Measurements from ENCODE around the gene PAPPA. TPM values are rescaled to one million over a fixed set of nuclear protein-coding genes. Genes with fewer than 3 reads are reported as not detected.

The PAPPA gene
- total RNA-seq, 2 experiments from 2014 or later = not detected

DNA sequence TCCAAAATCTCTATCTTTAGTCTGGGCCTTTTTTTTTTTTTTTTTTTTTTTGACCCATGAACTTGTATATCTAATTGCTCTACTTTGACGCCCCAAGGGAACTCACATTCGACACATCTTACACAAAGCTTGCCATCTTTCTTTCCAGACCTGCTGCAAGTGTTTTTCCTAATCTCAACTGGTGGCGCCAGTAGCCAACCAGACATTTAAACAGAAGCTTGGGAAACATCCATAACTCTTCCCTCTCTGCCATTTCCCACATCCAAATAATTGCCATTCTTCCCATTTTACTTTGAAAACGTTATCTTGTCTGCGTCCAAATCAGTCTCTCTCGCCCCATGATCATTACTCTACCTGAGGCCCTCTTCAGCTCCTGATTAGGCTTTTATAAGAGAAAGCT lies 130.9 kb downstream of the PAPPA start:
- DNase-seq (ENCODE audit: low spot score) = no peak
- intact Hi-C loops (cut with micrococcal nuclease; ENCODE audit: unreplicated experiment) = no loop called here
- Histone ChIP-seq H4K20me1 (ENCODE audit: insufficient read depth, low read length) (no peaks in the 10 kb centered on the region), H2AFZ (ENCODE audit: low read length) (no peak overlapping the region), H3K9me3 (ENCODE audit: low read length) (no peaks in the 10 kb centered on the region), H3K9me2 (ENCODE audit: insufficient read depth, low read length) (no peaks in the 10 kb centered on the region), H3K4me3 (ENCODE audit: low read depth, low read length, poor library complexity, severe bottlenecking) (no peak overlapping the region), H3K4me1 (ENCODE audit: insufficient read depth, low read length, poor library complexity, severe bottlenecking) (no peaks in the 10 kb centered on the region), H3K4me2 (ENCODE audit: low read length) (no peak overlapping the region), H3K27ac (ENCODE audit: low read depth, low read length, poor library complexity, severe bottlenecking) (no peak overlapping the region), H3K79me2 (ENCODE audit: insufficient read depth, low read depth, low read length) (no peaks in the 10 kb centered on the region), H3K36me3 (ENCODE audit: insufficient read depth, low read length) (no peaks in the 10 kb centered on the region)
- POLR2A ChIA-PET = no interaction called here
- TF ChIP-seq EZH2phosphoT487 (IDR thresholded peaks at IDR 0.05; ENCODE audit: borderline replicate concordance, low read depth, low read length) = no peak
- TF ChIP-seq, protein P1, sequence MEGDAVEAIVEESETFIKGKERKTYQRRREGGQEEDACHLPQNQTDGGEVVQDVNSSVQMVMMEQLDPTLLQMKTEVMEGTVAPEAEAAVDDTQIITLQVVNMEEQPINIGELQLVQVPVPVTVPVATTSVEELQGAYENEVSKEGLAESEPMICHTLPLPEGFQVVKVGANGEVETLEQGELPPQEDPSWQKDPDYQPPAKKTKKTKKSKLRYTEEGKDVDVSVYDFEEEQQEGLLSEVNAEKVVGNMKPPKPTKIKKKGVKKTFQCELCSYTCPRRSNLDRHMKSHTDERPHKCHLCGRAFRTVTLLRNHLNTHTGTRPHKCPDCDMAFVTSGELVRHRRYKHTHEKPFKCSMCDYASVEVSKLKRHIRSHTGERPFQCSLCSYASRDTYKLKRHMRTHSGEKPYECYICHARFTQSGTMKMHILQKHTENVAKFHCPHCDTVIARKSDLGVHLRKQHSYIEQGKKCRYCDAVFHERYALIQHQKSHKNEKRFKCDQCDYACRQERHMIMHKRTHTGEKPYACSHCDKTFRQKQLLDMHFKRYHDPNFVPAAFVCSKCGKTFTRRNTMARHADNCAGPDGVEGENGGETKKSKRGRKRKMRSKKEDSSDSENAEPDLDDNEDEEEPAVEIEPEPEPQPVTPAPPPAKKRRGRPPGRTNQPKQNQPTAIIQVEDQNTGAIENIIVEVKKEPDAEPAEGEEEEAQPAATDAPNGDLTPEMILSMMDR (conservative IDR thresholded peaks at IDR 0.05; ENCODE audit: low read length) = no peak
- BruUV-seq (replicated peaks) = no TSS peak
- CTCF ChIA-PET (ENCODE audit: unreplicated experiment) = no interaction called here

DNA sequence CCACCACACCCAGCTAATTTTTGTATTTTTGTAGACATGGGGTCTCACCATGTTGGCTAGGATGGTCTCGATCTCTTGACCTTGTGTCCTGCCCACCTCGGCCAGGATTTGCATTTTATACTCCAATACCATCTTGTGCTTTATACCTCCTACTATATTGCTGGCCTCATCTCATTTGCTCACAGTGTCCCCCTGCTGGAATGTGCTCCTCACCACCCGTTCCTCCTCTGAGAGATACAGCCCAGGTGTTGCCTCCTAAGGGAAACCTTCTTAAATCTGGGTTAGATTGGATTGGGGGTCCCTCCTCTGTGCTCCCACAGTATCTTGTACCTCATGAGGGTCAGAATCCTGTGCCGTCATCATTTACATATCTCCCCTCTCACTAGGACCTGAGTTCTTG lies 131.7 kb downstream of the PAPPA start:
- no peaks in the 10 kb centered on the region for H4K20me1 ChIP-seq (ENCODE audit: insufficient read depth, low read length)
- BruUV-seq (replicated peaks) = no TSS peak
- no peaks in the 10 kb centered on the region for H3K4me1 ChIP-seq (ENCODE audit: insufficient read depth, low read length, poor library complexity, severe bottlenecking)
- no peaks in the 10 kb centered on the region for H3K36me3 ChIP-seq (ENCODE audit: insufficient read depth, low read length)
- no peaks in the 10 kb centered on the region for H3K9me2 ChIP-seq (ENCODE audit: insufficient read depth, low read length)
- no peaks in the 10 kb centered on the region for H3K79me2 ChIP-seq (ENCODE audit: insufficient read depth, low read depth, low read length)
- H3K9me3 ChIP-seq (ENCODE audit: low read length) = no peaks in the 10 kb centered on the region
- ChIA-PET CTCF (ENCODE audit: unreplicated experiment) (no interaction called here), POLR2A (no interaction called here)
- no peak overlapping the region for H3K4me3 ChIP-seq (ENCODE audit: low read depth, low read length, poor library complexity, severe bottlenecking)
- DNase-seq (ENCODE audit: low spot score) = no peak
- intact Hi-C loops (cut with micrococcal nuclease; ENCODE audit: unreplicated experiment) = no loop called here
- H3K27ac ChIP-seq (ENCODE audit: low read depth, low read length, poor library complexity, severe bottlenecking) = no peak overlapping the region
- H3K4me2 ChIP-seq (ENCODE audit: low read length) = no peak overlapping the region
- no peak for TF ChIP-seq EZH2phosphoT487 (IDR thresholded peaks at IDR 0.05; ENCODE audit: borderline replicate concordance, low read depth, low read length)
- TF ChIP-seq, protein P1 (conservative IDR thresholded peaks at IDR 0.05; ENCODE audit: low read length) = no peak
- no peak overlapping the region for H2AFZ ChIP-seq (ENCODE audit: low read length)

DNA sequence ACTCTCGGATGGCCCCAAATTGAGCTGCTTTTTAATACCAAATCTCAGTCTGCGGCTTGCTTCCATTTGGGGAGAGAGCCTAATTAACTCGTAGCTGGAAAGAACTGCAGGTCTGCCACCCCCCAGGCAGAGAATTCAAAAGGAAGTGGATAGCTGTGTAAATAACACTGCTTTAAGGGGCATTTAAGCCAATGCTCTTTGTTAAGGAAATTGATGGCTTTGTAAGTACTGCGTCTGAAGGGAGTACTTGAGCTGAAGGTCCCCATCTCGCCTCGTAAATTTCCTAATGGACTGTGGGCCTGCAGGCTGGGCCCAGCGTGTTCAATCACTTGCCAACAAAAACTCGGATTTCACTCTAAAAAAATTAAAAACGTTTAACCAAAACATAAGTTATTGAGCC lies 132.7 kb downstream of the PAPPA start:
- H3K79me2 ChIP-seq (ENCODE audit: insufficient read depth, low read depth, low read length) = no peaks in the 10 kb centered on the region
- DNase-seq (ENCODE audit: low spot score) = no peak
- no peak overlapping the region for H3K27ac ChIP-seq (ENCODE audit: low read depth, low read length, poor library complexity, severe bottlenecking)
- H2AFZ ChIP-seq (ENCODE audit: low read length) = no peak overlapping the region
- H3K9me3 ChIP-seq (ENCODE audit: low read length) = no peaks in the 10 kb centered on the region
- TF ChIP-seq, protein P1 (conservative IDR thresholded peaks at IDR 0.05; ENCODE audit: low read length) = no peak
- no peak for TF ChIP-seq EZH2phosphoT487 (IDR thresholded peaks at IDR 0.05; ENCODE audit: borderline replicate concordance, low read depth, low read length)
- no peaks in the 10 kb centered on the region for H4K20me1 ChIP-seq (ENCODE audit: insufficient read depth, low read length)
- no peaks in the 10 kb centered on the region for H3K36me3 ChIP-seq (ENCODE audit: insufficient read depth, low read length)
- no TSS peak for BruUV-seq (replicated peaks)
- H3K9me2 ChIP-seq (ENCODE audit: insufficient read depth, low read length) = no peaks in the 10 kb centered on the region
- intact Hi-C loops (cut with micrococcal nuclease; ENCODE audit: unreplicated experiment) = no loop called here
- H3K4me2 ChIP-seq (ENCODE audit: low read length) = no peak overlapping the region
- ChIA-PET CTCF (ENCODE audit: unreplicated experiment) (no interaction called here), POLR2A (interaction anchor here (0.6 kb wide), 1 partner anchor 790 kb away, joined by 4 read pairs; no protein-coding TSS in a partner anchor)
- no peaks in the 10 kb centered on the region for H3K4me1 ChIP-seq (ENCODE audit: insufficient read depth, low read length, poor library complexity, severe bottlenecking)
- H3K4me3 ChIP-seq (ENCODE audit: low read depth, low read length, poor library complexity, severe bottlenecking) = no peak overlapping the region
